ENCODE measurements around the gene MGAT4D. TPM values are rescaled to one million over a fixed set of nuclear protein-coding genes. Genes with fewer than 3 reads are reported as not detected.

MGAT4D gene
- total and polyA plus RNA-seq, 7 donors: not detected

GRCh38 chr4:140497405-140497746 lies 717 bp downstream of the MGAT4D start:
- peak overlapping the region in 1 of 4 donors; percentile 34 for H3K4me3 ChIP-seq
- intact Hi-C loops (cut with DNase I): no loop called here
- no peaks in the 10 kb centered on the region for H3K36me3 ChIP-seq
- no peaks in the 10 kb centered on the region for H3K9me3 ChIP-seq
- H3K27me3 ChIP-seq: peaks cover 9 to 38% (median 30%) of the 10 kb centered on the region in 3 donors
- no peak for DNase-seq
- peaks cover 0 to 8% (median 7%) of the 10 kb centered on the region in 4 donors for H3K4me1 ChIP-seq
- TF ChIP-seq EP300 (IDR thresholded peaks at IDR 0.05) (no peak), POLR2A (IDR thresholded peaks at IDR 0.05) (no peak), POLR2AphosphoS5 (IDR thresholded peaks at IDR 0.05) (no peak)
- WGBS, 2 donors: 85 to 88% methylated on average over 11 of the region's 11 CpGs
- H3K27ac ChIP-seq: no peak overlapping the region

DNA sequence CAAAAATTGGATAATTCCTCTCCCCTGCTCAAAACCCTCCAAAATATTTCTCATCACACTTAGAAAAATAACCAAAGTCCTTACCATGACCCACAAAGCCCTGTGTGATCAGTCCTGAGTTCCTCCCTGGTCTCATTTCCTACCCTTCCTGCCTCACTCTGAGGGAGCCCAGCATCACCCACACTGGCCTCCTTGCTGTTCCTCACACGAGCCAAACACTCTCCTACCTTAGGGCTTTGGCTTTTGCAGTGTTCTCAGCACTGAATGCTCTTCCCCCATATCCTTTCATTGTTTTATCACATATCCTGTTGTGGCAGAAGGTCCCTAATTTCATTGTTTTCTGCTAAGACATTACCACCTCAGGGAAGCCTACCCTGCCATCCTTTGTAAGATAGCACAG lies 12.2 kb downstream of the MGAT4D start:
- Histone ChIP-seq H3K27ac (no peak overlapping the region), H3K4me3 (no peak overlapping the region), H3K4me1 (no peaks in the 10 kb centered on the region), H3K27me3 (no peaks in the 10 kb centered on the region), H3K36me3 (no peaks in the 10 kb centered on the region), H3K9me3 (peaks cover 0 to 2% (median 0%) of the 10 kb centered on the region in 4 donors)
- WGBS, 2 donors: 63 to 75% methylated on average over 1 of the region's 1 CpG
- intact Hi-C loops (cut with DNase I): no loop called here
- DNase-seq: no peak
- no peak for TF ChIP-seq CTCF (IDR thresholded peaks at IDR 0.05)
- no peak for TF ChIP-seq POLR2A (IDR thresholded peaks at IDR 0.05)
- TF ChIP-seq EP300 (IDR thresholded peaks at IDR 0.05): no peak
- TF ChIP-seq POLR2AphosphoS5 (IDR thresholded peaks at IDR 0.05): no peak

- Histone ChIP-seq H3K36me3 (no peaks in the 10 kb centered on the region), H3K4me3 (no peak overlapping the region), H3K9me3 (peaks cover 0 to 2% (median 0%) of the 10 kb centered on the region in 4 donors), H3K27ac (no peak overlapping the region), H3K4me1 (no peaks in the 10 kb centered on the region), H3K27me3 (no peaks in the 10 kb centered on the region)
- WGBS, 2 donors: 90 to 92% methylated on average over 4 of the region's 4 CpGs
- intact Hi-C loops (cut with DNase I): no loop called here
- no peak for DNase-seq
- TF ChIP-seq EP300 (IDR thresholded peaks at IDR 0.05) (no peak), POLR2A (IDR thresholded peaks at IDR 0.05) (no peak), CTCF (IDR thresholded peaks at IDR 0.05) (no peak), POLR2AphosphoS5 (IDR thresholded peaks at IDR 0.05) (no peak)
These were observed 14.6 kb downstream of the MGAT4D start for GRCh38 chr4:140483445-140483844.

- Histone ChIP-seq H3K4me1 (no peaks in the 10 kb centered on the region), H3K27ac (no peak overlapping the region), H3K4me3 (no peak overlapping the region), H3K27me3 (no peaks in the 10 kb centered on the region), H3K36me3 (no peaks in the 10 kb centered on the region), H3K9me3 (no peaks in the 10 kb centered on the region)
- intact Hi-C loops (cut with DNase I): no loop called here
- DNase-seq: no peak
- 73 to 85% methylated on average over 2 of the region's 2 CpGs for WGBS, 2 donors
- TF ChIP-seq EP300 (IDR thresholded peaks at IDR 0.05): no peak
- no peak for TF ChIP-seq POLR2A (IDR thresholded peaks at IDR 0.05)
These were observed 25.9 kb downstream of the MGAT4D start for GRCh38 chr4:140472156-140472555.

DNA sequence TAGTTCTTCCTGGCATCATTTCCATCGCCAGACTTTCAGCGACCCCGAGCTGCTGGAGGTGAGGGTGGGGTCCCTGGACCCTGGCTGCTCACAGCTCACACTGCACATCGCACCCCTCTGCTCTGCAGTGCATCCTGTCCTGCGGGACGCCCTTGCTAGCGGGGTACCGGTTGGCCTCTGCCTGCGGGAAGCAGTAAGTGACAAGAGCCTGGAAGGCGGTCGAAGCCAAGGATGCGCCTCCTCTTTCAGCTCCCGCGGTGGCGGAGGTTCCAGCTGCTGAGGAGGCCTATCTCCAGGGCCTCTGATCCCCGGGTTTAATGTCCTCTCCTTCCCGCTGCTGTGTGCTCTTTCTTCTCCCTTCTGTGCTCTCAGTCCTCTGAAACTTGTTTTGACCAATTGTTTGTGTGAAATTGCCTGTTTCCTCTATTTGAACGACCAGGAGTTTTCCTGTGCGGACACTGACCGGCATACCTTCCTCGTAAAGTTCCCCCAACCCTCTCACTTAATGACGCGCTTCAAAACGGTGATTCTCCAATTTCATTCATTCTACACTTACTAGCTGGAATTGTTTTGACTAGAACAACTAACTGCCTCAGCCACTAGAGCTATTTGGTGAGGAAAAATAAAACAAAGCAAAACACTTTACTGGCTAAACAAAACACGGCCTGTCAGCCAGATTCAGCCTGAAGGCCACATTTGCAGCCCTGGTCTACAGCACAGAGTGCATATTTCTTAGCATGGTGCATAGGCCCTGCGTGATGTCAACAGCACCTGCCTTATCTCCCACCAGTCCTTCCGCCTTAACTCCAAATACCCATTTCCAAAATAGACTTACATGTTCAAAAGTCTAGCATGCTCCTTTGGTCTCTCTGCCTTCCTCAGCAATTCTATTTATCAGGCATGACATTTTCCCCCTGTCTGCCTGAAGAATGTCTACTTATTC lies 28.0 kb downstream of the MGAT4D start:
- Histone ChIP-seq H3K4me3 (no peak overlapping the region), H3K4me1 (no peaks in the 10 kb centered on the region), H3K36me3 (no peaks in the 10 kb centered on the region), H3K9me3 (no peaks in the 10 kb centered on the region), H3K27ac (no peak overlapping the region), H3K27me3 (no peaks in the 10 kb centered on the region)
- WGBS, 2 donors: 70 to 82% methylated on average over 27 of the region's 27 CpGs
- TF ChIP-seq POLR2A (IDR thresholded peaks at IDR 0.05) (no peak), EP300 (IDR thresholded peaks at IDR 0.05) (no peak), POLR2AphosphoS5 (IDR thresholded peaks at IDR 0.05) (no peak), CTCF (IDR thresholded peaks at IDR 0.05) (no peak)
- intact Hi-C loops (cut with DNase I): no loop called here
- no peak for DNase-seq
